Heart left ventricle (tissue), 13 donors: Measurements from ENCODE around the gene TMEM130.

Experiments used
- POLR2A ChIP-seq, 2 donors: fragments of 450-650 bp; IDR thresholded peaks; one replicate each; pipeline ENCODE4 v1.6.1; 2017; ENCODE audit warnings: antibody characterized with exemption in 2 of 2, mild to moderate bottlenecking in 2 of 2, moderate library complexity in 2 of 2
- TF ChIP-seq, protein P1 (sequence below), 12 donors: fragments of 200-600 bp; sonication (generic) in 4 of 12; IDR thresholded peaks; one replicate each; pipeline versions ENCODE4 v1.5.0 to v1.8.0; 2018 to 2022; ENCODE audit warnings: antibody characterized with exemption in 12 of 12, mild to moderate bottlenecking in 5 of 12
- donor health status: ischemic (EF 13 %, LVEDD 7.1; RV severe dilation, severe dysfunction).
- donor health status: DM: no; HTN: yes; CAD: no.
- donor health status: DM: no; HTN: no; CAD: no.
- donor health status: ischemic (EF 25% LVEDD 6.9; RV normal size, moderate dysfunction).
- donor health status: ischemic (EF 25% LVEDD 5.7; RV mildly dilated, moderate dysfunction).
- donor health status: ischemic (EF 35%, LVEDD 5.7; RV mildly dilated, moderate dysfunction).
- donor health status: nonischemic (EF 11% LVEDD 7.7; RV severe dilation, severe dysfunction).
- donor health status: DM: yes; HTN: yes; CAD: no.
- donor health status: PGD.
- donor health status: ischemic (EF 29% LVEDD 5.4; RV normal size, mild dysfunction).
- donor health status: nonischemic (EF 23%, LVEDD 6.1; RV moderate dilation, normal function).

DNA sequence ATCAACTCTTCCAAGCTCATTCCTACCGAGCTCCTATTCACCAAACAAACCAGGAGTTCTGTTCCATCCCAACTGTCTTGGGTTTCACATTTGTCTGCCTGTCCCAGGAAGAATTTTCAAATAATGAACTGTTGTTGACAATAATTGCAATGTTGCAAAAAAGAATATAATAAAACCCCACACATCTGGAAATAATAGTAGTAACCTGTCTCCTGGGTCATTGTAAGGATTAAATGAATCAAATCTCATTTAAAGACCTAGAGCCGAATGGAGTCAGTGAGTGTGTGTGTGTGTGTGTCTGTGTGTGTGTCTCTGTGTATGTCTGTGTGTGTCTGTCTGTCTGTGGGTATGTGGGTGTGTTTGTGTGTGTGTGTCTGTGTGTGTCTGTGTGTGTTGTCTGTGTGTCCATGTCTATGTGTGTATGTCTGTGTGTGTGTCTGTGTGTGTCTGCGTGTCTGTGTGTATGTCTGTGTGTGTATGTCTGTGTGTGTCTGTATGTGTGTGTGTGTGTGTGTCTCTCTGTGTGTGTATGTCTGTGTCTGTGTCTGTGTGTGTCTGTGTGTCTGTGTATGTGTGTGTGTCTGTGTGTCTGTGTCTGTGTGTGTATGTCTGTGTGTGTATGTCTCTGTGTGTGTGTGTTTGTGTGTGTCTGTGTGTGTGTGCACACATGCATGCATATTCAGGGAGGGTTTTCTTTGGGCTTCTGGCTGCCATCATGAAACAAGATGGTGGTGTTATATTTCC lies 52.7 kb downstream of the TMEM130 start:
- TF ChIP-seq, protein P1, sequence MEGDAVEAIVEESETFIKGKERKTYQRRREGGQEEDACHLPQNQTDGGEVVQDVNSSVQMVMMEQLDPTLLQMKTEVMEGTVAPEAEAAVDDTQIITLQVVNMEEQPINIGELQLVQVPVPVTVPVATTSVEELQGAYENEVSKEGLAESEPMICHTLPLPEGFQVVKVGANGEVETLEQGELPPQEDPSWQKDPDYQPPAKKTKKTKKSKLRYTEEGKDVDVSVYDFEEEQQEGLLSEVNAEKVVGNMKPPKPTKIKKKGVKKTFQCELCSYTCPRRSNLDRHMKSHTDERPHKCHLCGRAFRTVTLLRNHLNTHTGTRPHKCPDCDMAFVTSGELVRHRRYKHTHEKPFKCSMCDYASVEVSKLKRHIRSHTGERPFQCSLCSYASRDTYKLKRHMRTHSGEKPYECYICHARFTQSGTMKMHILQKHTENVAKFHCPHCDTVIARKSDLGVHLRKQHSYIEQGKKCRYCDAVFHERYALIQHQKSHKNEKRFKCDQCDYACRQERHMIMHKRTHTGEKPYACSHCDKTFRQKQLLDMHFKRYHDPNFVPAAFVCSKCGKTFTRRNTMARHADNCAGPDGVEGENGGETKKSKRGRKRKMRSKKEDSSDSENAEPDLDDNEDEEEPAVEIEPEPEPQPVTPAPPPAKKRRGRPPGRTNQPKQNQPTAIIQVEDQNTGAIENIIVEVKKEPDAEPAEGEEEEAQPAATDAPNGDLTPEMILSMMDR (IDR thresholded peaks at IDR 0.05), result no peak
- TF ChIP-seq POLR2A (IDR thresholded peaks at IDR 0.05), result no peak
